K562 (cell line): ENCODE measurements around the gene SHISA7. TPM values are rescaled to one million over a fixed set of nuclear protein-coding genes. Genes with fewer than 3 reads are reported as not detected.

ENCODE experiments used
- CXXC5 ChIP-seq: fragments of 250-450 bp; sonication (Bioruptor Pico); IDR thresholded peaks from 2 replicates; pipeline ENCODE4 v1.8.0; 2022; ENCODE audit warnings: inconsistent platforms, mild to moderate bottlenecking, moderate library complexity
- KAT2B ChIP-seq: IDR thresholded peaks from one replicate; pipeline ENCODE4 v1.6.1; 2012; ENCODE audit warnings: low read depth, mild to moderate bottlenecking, control low read depth, inconsistent platforms, low read length, moderate library complexity
- KLF6 ChIP-seq: fragments of 250-450 bp; sonication (Bioruptor Pico); IDR thresholded peaks from 2 replicates; pipeline ENCODE4 v1.4.0; 2020; ENCODE audit warnings: mild to moderate bottlenecking, moderate library complexity, borderline replicate concordance
- MAZ ChIP-seq, 2 experiments: fragments of 450-650 bp in 1 of 2; sonication (generic) in 1 of 2; formaldehyde crosslinking; IDR thresholded peaks in 1 of 2; conservative IDR thresholded peaks in 1 of 2; 2 replicates each; pipeline versions ENCODE4 v1.4.0 to v1.5.0; 2020; ENCODE audit warnings: mild to moderate bottlenecking in 1 of 2, missing genetic modification reagents in 1 of 2
- MBD2 ChIP-seq: sonication (generic); IDR thresholded peaks from 2 replicates; pipeline ENCODE4 v1.6.1; 2016; ENCODE audit warnings: low read depth, borderline replicate concordance
- MLLT1 ChIP-seq, 2 experiments: fragments of 450-650 bp; IDR thresholded peaks; 2 replicates each; pipeline ENCODE4 v1.6.1; 2016
- NEUROD1 ChIP-seq: fragments of 150-350 bp; IDR thresholded peaks from 2 replicates; pipeline ENCODE4 v1.6.1; 2014; ENCODE audit warnings: borderline replicate concordance, low read length, low read depth; ENCODE audit not compliant: partially characterized antibody
- POLR2B ChIP-seq: fragments of 450-650 bp; IDR thresholded peaks from 2 replicates; pipeline ENCODE4 v1.6.1; 2018; ENCODE audit warnings: low read depth; ENCODE audit not compliant: partially characterized antibody
- PTRF ChIP-seq: fragments of 450-650 bp; IDR thresholded peaks from 2 replicates; pipeline ENCODE4 v1.6.1; 2016; ENCODE audit warnings: mild to moderate bottlenecking, missing genetic modification characterization, missing compliant biosample characterization
- SMC3 ChIP-seq: conservative IDR thresholded peaks from 2 replicates; pipeline ENCODE4 v1.6.1; 2011; ENCODE audit warnings: low read depth, low read length, improper control_type of control experiment; ENCODE audit not compliant: insufficient read depth
- TBP ChIP-seq: optimal IDR thresholded peaks from 2 replicates; pipeline ENCODE3; 2011; ENCODE audit warnings: low read depth, low read length, improper control_type of control experiment
- ZNF232 ChIP-seq: sonication (generic); formaldehyde crosslinking; IDR thresholded peaks from 2 replicates; pipeline ENCODE4 v1.8.0; 2022; ENCODE audit warnings: mild to moderate bottlenecking, missing genetic modification reagents
- ZNF263 ChIP-seq: sonication (generic); formaldehyde crosslinking; IDR thresholded peaks from 2 replicates; pipeline ENCODE4 v1.8.0; 2022; ENCODE audit warnings: mild to moderate bottlenecking, missing genetic modification reagents, borderline replicate concordance
- polyA plus RNA-seq, 8 experiments: library from polyadenylated mRNA; depleted of rRNA in 4 of 8; stranded (reverse) in 5 of 8; unstranded in 3 of 8; fragments of >200 nt; fragmentation: Nextera tagmentation in 2 of 8; fragmentation: Illumina TruSeq in 1 of 8; extraction: Ambion mirVana in 2 of 8; extraction: Trizol in 1 of 8; gene quantifications; 2 replicates each; pipeline versions ENCODE4 v1.2.1 to v1.2.3, GENCODE V29; 2011 to 2014; ENCODE audit warnings: inconsistent platforms in 1 of 8, missing spikeins in 1 of 8
- total RNA-seq, 7 experiments: library from RNA; depleted of rRNA in 6 of 7; stranded (reverse); fragments of >200 nt in 6 of 7; fragmentation: Illumina TruSeq in 2 of 7; extraction: Trizol in 2 of 7; gene quantifications; 2 replicates each; pipeline versions ENCODE4 v1.2.1 to v1.2.3, GENCODE V29; 2011 to 2021; ENCODE audit warnings: low replicate concordance in 1 of 7
- TF ChIP-seq, protein P1 (sequence below): fragments of 250-450 bp; sonication (Bioruptor Pico); IDR thresholded peaks from 2 replicates; pipeline ENCODE4 v1.9.0; 2021; ENCODE audit warnings: mild to moderate bottlenecking, inconsistent platforms
- TF ChIP-seq, protein P2 (sequence below): fragments of 450-650 bp; IDR thresholded peaks from 2 replicates; pipeline ENCODE4 v1.6.1; 2016
- TF ChIP-seq, protein P3 (sequence below): fragments of 450-650 bp; IDR thresholded peaks from 2 replicates; pipeline ENCODE4 v1.7.1; 2018; ENCODE audit warnings: mild to moderate bottlenecking, low read depth; ENCODE audit not compliant: partially characterized antibody

The SHISA7 gene
- total and polyA plus RNA-seq, 9 of the 15 experiments (the other 6 are each of a cell fraction or from before 2014, with no cell fraction given): 0.01 to 0.40 (median 0.07) TPM

GRCh38 chr19:55385724-55386492 is 57.2 kb downstream of the SHISA7 start, which contains the start of gene RPL28 (continued):
- TF ChIP-seq, protein P1, sequence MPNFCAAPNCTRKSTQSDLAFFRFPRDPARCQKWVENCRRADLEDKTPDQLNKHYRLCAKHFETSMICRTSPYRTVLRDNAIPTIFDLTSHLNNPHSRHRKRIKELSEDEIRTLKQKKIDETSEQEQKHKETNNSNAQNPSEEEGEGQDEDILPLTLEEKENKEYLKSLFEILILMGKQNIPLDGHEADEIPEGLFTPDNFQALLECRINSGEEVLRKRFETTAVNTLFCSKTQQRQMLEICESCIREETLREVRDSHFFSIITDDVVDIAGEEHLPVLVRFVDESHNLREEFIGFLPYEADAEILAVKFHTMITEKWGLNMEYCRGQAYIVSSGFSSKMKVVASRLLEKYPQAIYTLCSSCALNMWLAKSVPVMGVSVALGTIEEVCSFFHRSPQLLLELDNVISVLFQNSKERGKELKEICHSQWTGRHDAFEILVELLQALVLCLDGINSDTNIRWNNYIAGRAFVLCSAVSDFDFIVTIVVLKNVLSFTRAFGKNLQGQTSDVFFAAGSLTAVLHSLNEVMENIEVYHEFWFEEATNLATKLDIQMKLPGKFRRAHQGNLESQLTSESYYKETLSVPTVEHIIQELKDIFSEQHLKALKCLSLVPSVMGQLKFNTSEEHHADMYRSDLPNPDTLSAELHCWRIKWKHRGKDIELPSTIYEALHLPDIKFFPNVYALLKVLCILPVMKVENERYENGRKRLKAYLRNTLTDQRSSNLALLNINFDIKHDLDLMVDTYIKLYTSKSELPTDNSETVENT: peak; percentile 80; the same call in 1 of the 2 replicates
- TF ChIP-seq SMC3: no peak; the same call in 1 of the 2 replicates
- TF ChIP-seq, protein P2, sequence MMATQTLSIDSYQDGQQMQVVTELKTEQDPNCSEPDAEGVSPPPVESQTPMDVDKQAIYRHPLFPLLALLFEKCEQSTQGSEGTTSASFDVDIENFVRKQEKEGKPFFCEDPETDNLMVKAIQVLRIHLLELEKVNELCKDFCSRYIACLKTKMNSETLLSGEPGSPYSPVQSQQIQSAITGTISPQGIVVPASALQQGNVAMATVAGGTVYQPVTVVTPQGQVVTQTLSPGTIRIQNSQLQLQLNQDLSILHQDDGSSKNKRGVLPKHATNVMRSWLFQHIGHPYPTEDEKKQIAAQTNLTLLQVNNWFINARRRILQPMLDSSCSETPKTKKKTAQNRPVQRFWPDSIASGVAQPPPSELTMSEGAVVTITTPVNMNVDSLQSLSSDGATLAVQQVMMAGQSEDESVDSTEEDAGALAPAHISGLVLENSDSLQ: peak; percentile 79
- no peak for TF ChIP-seq KLF6 (CRISPR knock-in tag)
- TF ChIP-seq PTRF (tag): no peak
- 0 out of 2 replicates have a peak, but pooled peaks have one; percentile 47 for TF ChIP-seq ZNF263 (CRISPR knock-in tag)
- peak; percentile 75 for TF ChIP-seq NEUROD1
- TF ChIP-seq TBP: peak; percentile 99
- TF ChIP-seq POLR2B: peak; percentile 99
- TF ChIP-seq MBD2: peak; percentile 86
- no peak for TF ChIP-seq KAT2B
- TF ChIP-seq CXXC5 (CRISPR knock-in tag): peak; percentile 89
- TF ChIP-seq MAZ (CRISPR knock-in tag; conservative IDR thresholded peaks at IDR 0.05 in 1 of 2, IDR thresholded peaks at IDR 0.05 in 1 of 2): peak; percentile 44 to 70
- peak; percentile 84 to 86; a peak in 3 of 4 replicates for TF ChIP-seq MLLT1 (IDR thresholded peaks at IDR 0.05)
- TF ChIP-seq ZNF232: no peak
- TF ChIP-seq, protein P3, sequence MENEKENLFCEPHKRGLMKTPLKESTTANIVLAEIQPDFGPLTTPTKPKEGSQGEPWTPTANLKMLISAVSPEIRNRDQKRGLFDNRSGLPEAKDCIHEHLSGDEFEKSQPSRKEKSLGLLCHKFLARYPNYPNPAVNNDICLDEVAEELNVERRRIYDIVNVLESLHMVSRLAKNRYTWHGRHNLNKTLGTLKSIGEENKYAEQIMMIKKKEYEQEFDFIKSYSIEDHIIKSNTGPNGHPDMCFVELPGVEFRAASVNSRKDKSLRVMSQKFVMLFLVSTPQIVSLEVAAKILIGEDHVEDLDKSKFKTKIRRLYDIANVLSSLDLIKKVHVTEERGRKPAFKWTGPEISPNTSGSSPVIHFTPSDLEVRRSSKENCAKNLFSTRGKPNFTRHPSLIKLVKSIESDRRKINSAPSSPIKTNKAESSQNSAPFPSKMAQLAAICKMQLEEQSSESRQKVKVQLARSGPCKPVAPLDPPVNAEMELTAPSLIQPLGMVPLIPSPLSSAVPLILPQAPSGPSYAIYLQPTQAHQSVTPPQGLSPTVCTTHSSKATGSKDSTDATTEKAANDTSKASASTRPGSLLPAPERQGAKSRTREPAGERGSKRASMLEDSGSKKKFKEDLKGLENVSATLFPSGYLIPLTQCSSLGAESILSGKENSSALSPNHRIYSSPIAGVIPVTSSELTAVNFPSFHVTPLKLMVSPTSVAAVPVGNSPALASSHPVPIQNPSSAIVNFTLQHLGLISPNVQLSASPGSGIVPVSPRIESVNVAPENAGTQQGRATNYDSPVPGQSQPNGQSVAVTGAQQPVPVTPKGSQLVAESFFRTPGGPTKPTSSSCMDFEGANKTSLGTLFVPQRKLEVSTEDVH: peak; percentile 53
